Caco-2 (cell line): ENCODE results near the gene TRPC1. TPM values are rescaled to one million over a fixed set of nuclear protein-coding genes. Genes with fewer than 3 reads are reported as not detected.

Experiments used
- BruUV-seq: library from RNA; stranded (reverse); fragments of 400-500 nt; replicated peaks from 2 replicates; lab custom pipeline; 2021; lab: Mats Ljungman, UMichigan
- CTCF ChIA-PET: fragments of 300-600 bp; sonication (Branson Sonifier 250); formaldehyde crosslinking; loops from one replicate; lab custom pipeline; 2022; ENCODE audit warnings: antibody characterized with exemption; lab: Charles Lee
- POLR2A ChIA-PET: fragments of 300-600 bp; sonication (Branson Sonifier 250); formaldehyde crosslinking; loops from one replicate; lab custom pipeline; 2022; ENCODE audit warnings: antibody characterized with exemption; lab: Charles Lee
- DNase-seq, 2 experiments: peaks; one replicate each; pipeline versions ENCODE4 v3.0.0 to v3.0.0-alpha.2; 2020 to 2022
- H3K27me3 ChIP-seq: replicated peaks from 2 replicates; pipeline ENCODE4 v1.6.0; 2011; ENCODE audit warnings: low read length; ENCODE audit not compliant: control insufficient read depth, insufficient read depth
- H3K36me3 ChIP-seq: 2 replicates; pipeline ENCODE4 v1.5.1; 2011; ENCODE audit warnings: low read length; ENCODE audit not compliant: control insufficient read depth, insufficient read depth
- H3K4me1 ChIP-seq: fragments of 250-450 bp; sonication (Bioruptor Pico); 2 replicates; pipeline ENCODE4 v1.5.1; 2020; ENCODE audit warnings: mild to moderate bottlenecking
- H3K4me3 ChIP-seq: 2 replicates; pipeline ENCODE4 v1.5.1; 2011; ENCODE audit warnings: low read depth, mild to moderate bottlenecking, control low read depth, low read length
- H3K9me3 ChIP-seq: fragments of 250-450 bp; sonication (Bioruptor Pico); 2 replicates; pipeline ENCODE4 v1.5.1; 2020; ENCODE audit warnings: mild to moderate bottlenecking, moderate library complexity
- H3K27ac Mint-ChIP-seq: one replicate; pipeline ENCODE4 v1.8.0; 2022; ENCODE audit warnings: mixed read lengths; ENCODE audit not compliant: unreplicated experiment
- H3K27me3 Mint-ChIP-seq: one replicate; pipeline ENCODE4 v1.8.0; 2022; ENCODE audit warnings: mixed read lengths; ENCODE audit not compliant: insufficient read depth, unreplicated experiment
- H3K36me3 Mint-ChIP-seq: one replicate; pipeline ENCODE4 v1.8.0; 2022; ENCODE audit warnings: mild to moderate bottlenecking, mixed read lengths; ENCODE audit not compliant: insufficient read depth, unreplicated experiment
- H3K4me1 Mint-ChIP-seq: one replicate; pipeline ENCODE4 v1.8.0; 2022; ENCODE audit warnings: low read depth, mixed read lengths; ENCODE audit not compliant: unreplicated experiment
- H3K4me3 Mint-ChIP-seq: one replicate; pipeline ENCODE4 v1.8.0; 2022; ENCODE audit warnings: mild to moderate bottlenecking, moderate library complexity, mixed read lengths; ENCODE audit not compliant: unreplicated experiment
- H3K9me3 Mint-ChIP-seq: one replicate; pipeline ENCODE4 v1.8.0; 2022; ENCODE audit warnings: mixed read lengths; ENCODE audit not compliant: unreplicated experiment
- intact Hi-C: fragments of 100-400 bp; cut with micrococcal nuclease; formaldehyde crosslinking; loops from one replicate; pipeline ENCODE4 v1.10.0; 2022; ENCODE audit not compliant: unreplicated experiment
- total RNA-seq: library from RNA; stranded (reverse); gene quantifications from 2 replicates; pipeline ENCODE4 v1.2.3, GENCODE V29; 2022
- TF ChIP-seq, protein P1 (sequence below), 2 experiments: fragments of 200-600 bp in 1 of 2; IDR thresholded peaks; 1 replicate in 1 of 2; 2 replicates in 1 of 2; pipeline versions ENCODE4 v1.5.1 to v1.8.0; 2011 to 2022; ENCODE audit warnings: antibody characterized with exemption in 1 of 2, control low read depth in 1 of 2, inconsistent platforms in 1 of 2, low read depth in 1 of 2, low read length in 1 of 2, mild to moderate bottlenecking in 1 of 2, moderate library complexity in 1 of 2; ENCODE audit not compliant: insufficient read depth in 1 of 2, severe bottlenecking in 1 of 2, unreplicated experiment in 1 of 2

TRPC1 gene
- total RNA-seq, 1 experiment from 2014 or later, result 8.3 TPM

GRCh38 chr3:142784228-142784627, 60.4 kb downstream of the TRPC1 start:
- Mint-ChIP-seq H3K27me3 (no peaks in the 10 kb centered on the region), H3K4me1 (peaks cover 6% of the 10 kb centered on the region), H3K4me3 (no peak overlapping the region), H3K9me3 (no peaks in the 10 kb centered on the region), H3K36me3 (no peaks in the 10 kb centered on the region), H3K27ac (no peak overlapping the region)
- TF ChIP-seq, protein P1, sequence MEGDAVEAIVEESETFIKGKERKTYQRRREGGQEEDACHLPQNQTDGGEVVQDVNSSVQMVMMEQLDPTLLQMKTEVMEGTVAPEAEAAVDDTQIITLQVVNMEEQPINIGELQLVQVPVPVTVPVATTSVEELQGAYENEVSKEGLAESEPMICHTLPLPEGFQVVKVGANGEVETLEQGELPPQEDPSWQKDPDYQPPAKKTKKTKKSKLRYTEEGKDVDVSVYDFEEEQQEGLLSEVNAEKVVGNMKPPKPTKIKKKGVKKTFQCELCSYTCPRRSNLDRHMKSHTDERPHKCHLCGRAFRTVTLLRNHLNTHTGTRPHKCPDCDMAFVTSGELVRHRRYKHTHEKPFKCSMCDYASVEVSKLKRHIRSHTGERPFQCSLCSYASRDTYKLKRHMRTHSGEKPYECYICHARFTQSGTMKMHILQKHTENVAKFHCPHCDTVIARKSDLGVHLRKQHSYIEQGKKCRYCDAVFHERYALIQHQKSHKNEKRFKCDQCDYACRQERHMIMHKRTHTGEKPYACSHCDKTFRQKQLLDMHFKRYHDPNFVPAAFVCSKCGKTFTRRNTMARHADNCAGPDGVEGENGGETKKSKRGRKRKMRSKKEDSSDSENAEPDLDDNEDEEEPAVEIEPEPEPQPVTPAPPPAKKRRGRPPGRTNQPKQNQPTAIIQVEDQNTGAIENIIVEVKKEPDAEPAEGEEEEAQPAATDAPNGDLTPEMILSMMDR (IDR thresholded peaks at IDR 0.05; ENCODE audit: insufficient read depth in 1 of 2, low read depth in 1 of 2, low read length in 1 of 2, severe bottlenecking in 1 of 2, unreplicated experiment in 1 of 2), result no peak
- BruUV-seq, result no TSS peak
- POLR2A ChIA-PET, result no interaction called here
- peaks cover 1% of the 10 kb centered on the region; the same call in 1 of the 2 replicates for H3K36me3 ChIP-seq
- no peak overlapping the region for H3K4me3 ChIP-seq
- no peak for DNase-seq
- peaks cover 12% of the 10 kb centered on the region for H3K4me1 ChIP-seq
- CTCF ChIA-PET, result no interaction called here
- no peaks in the 10 kb centered on the region for H3K27me3 ChIP-seq
- H3K9me3 ChIP-seq, result no peaks in the 10 kb centered on the region
- intact Hi-C loops, result no loop called here

DNA sequence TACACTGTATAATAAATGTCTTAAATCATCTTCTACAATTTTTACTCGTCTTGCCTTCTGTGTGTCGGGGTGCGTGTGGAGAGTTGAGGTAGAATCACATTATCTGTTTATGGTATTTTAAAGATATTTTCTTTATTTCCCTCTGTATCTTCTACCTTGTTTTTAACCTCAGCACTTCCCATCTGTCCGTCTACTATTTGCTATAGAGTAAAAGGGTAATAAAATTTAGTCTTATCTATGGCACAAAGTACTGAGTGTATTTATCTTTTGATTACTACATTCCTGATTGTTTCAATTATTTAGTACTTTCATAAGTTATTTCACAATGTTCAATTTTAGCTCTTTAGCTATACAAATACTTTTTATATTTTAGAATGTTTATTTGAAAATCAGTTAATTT, 62.2 kb downstream of the TRPC1 start:
- no peak overlapping the region for H3K4me3 Mint-ChIP-seq
- DNase-seq, result no peak
- peaks cover 14% of the 10 kb centered on the region for H3K4me1 ChIP-seq
- BruUV-seq, result no TSS peak
- H3K27ac Mint-ChIP-seq, result peak overlapping the region; percentile 30
- ChIA-PET CTCF (no interaction called here), POLR2A (no interaction called here)
- no peaks in the 10 kb centered on the region for H3K36me3 Mint-ChIP-seq
- H3K4me1 Mint-ChIP-seq, result peaks cover 20% of the 10 kb centered on the region
- TF ChIP-seq, protein P1 (IDR thresholded peaks at IDR 0.05; ENCODE audit: insufficient read depth in 1 of 2, low read depth in 1 of 2, low read length in 1 of 2, severe bottlenecking in 1 of 2, unreplicated experiment in 1 of 2), result no peak
- intact Hi-C loops, result no loop called here
- H3K9me3 ChIP-seq, result no peaks in the 10 kb centered on the region
- H3K27me3 ChIP-seq, result no peaks in the 10 kb centered on the region
- peaks cover 1% of the 10 kb centered on the region; the same call in 1 of the 2 replicates for H3K36me3 ChIP-seq
- no peak overlapping the region for H3K4me3 ChIP-seq
- no peaks in the 10 kb centered on the region for H3K27me3 Mint-ChIP-seq
- H3K9me3 Mint-ChIP-seq, result no peaks in the 10 kb centered on the region

GRCh38 chr3:142787719-142788118, 63.9 kb downstream of the TRPC1 start:
- no peaks in the 10 kb centered on the region for H3K9me3 ChIP-seq
- no peaks in the 10 kb centered on the region for H3K9me3 Mint-ChIP-seq
- BruUV-seq, result no TSS peak
- H3K4me1 Mint-ChIP-seq, result peaks cover 20% of the 10 kb centered on the region
- H3K27ac Mint-ChIP-seq, result no peak overlapping the region
- TF ChIP-seq, protein P1 (IDR thresholded peaks at IDR 0.05; ENCODE audit: insufficient read depth in 1 of 2, low read depth in 1 of 2, low read length in 1 of 2, severe bottlenecking in 1 of 2, unreplicated experiment in 1 of 2), result no peak
- no peaks in the 10 kb centered on the region for H3K36me3 Mint-ChIP-seq
- H3K27me3 Mint-ChIP-seq, result no peaks in the 10 kb centered on the region
- H3K27me3 ChIP-seq, result no peaks in the 10 kb centered on the region
- H3K4me1 ChIP-seq, result peaks cover 18% of the 10 kb centered on the region
- H3K4me3 Mint-ChIP-seq, result no peak overlapping the region
- ChIA-PET CTCF (no interaction called here), POLR2A (no interaction called here)
- no peaks in the 10 kb centered on the region for H3K36me3 ChIP-seq
- DNase-seq, result no peak
- H3K4me3 ChIP-seq, result no peak overlapping the region
- intact Hi-C loops, result loop anchor here (1.0 kb wide), 1 partner anchor 34 kb away; no protein-coding TSS in a partner anchor
